Stomach (tissue), 4 donors: ENCODE data around the gene STRADB.

ENCODE experiments used
- EP300 ChIP-seq: sonication (generic); formaldehyde crosslinking; IDR thresholded peaks from one replicate; pipeline ENCODE4 v1.6.1; 2017; ENCODE audit warnings: antibody characterized with exemption
- POLR2A ChIP-seq, 4 donors: fragments of 450-650 bp; IDR thresholded peaks; one replicate each; pipeline ENCODE4 v1.6.1; 2016; ENCODE audit warnings: antibody characterized with exemption in 4 of 4, control low read depth in 2 of 4, mild to moderate bottlenecking in 1 of 4, moderate library complexity in 1 of 4
- TF ChIP-seq, protein P1 (sequence below), 7 experiments: fragments of 450-650 bp in 4 of 7; fragments of 200-600 bp in 3 of 7; sonication (generic) in 3 of 7; IDR thresholded peaks; one replicate each; pipeline ENCODE4 v1.5.1; 2016 to 2019; ENCODE audit warnings: antibody characterized with exemption in 7 of 7, control low read depth in 2 of 7, mild to moderate bottlenecking in 1 of 7

DNA sequence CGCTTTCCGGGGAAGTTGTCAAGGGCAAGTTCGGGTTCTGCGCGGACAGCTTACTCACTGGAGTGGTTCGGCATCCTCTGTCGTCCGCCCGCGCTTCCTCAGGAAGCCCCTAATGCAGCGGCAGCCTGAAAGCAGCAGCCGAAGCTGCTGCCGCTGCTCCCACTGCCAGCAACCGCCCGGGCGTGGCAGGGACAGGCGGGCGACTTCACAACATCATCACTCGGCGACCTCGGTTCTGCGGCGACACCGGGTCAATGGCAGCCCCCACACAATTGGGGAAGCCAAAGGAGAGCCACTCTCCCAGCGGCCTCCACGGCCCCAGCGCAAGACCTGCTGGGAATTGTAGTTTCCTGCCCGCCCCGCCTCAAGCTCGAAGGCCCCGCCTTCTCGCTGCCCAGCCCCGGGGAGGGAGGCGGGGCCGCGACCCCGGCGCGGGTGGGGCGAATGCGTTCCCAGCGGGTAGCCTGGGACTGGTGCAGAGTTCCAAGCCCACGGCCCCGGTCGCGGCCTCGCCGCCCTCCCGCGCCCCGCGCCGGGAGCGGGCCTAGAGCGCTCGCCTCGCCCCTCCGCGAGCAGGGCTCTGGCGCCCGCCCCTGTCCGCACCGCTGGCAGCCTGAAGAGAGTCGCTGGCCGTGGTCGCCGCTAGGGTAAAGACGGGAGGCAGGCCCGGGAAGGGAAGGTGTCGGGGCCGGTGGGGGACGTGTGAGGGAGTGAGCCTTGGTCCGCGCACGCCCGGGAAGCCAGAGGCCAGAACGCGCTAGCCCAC, at the start of gene STRADB, which contains the start of gene TRAK2:
- TF ChIP-seq, protein P1, sequence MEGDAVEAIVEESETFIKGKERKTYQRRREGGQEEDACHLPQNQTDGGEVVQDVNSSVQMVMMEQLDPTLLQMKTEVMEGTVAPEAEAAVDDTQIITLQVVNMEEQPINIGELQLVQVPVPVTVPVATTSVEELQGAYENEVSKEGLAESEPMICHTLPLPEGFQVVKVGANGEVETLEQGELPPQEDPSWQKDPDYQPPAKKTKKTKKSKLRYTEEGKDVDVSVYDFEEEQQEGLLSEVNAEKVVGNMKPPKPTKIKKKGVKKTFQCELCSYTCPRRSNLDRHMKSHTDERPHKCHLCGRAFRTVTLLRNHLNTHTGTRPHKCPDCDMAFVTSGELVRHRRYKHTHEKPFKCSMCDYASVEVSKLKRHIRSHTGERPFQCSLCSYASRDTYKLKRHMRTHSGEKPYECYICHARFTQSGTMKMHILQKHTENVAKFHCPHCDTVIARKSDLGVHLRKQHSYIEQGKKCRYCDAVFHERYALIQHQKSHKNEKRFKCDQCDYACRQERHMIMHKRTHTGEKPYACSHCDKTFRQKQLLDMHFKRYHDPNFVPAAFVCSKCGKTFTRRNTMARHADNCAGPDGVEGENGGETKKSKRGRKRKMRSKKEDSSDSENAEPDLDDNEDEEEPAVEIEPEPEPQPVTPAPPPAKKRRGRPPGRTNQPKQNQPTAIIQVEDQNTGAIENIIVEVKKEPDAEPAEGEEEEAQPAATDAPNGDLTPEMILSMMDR (IDR thresholded peaks at IDR 0.05) = peak in 2 of 7 experiments; percentile 13 to 29
- TF ChIP-seq POLR2A (IDR thresholded peaks at IDR 0.05) (peak in 2 of 4 donors; percentile 19 to 53), EP300 (no peak)
